H9 (cell line): ENCODE data around the gene SP100. TPM values are rescaled to one million over a fixed set of nuclear protein-coding genes. Genes with fewer than 3 reads are reported as not detected.

Experiments used
- DNase-seq: peaks from one replicate; pipeline ENCODE4 v3.0.0-alpha.2; 2017
- H2AFZ ChIP-seq: one replicate; pipeline ENCODE4 v1.6.1; 2013; ENCODE audit warnings: mild to moderate bottlenecking, low read length, control low read depth, moderate library complexity
- H2AK5ac ChIP-seq: 2 replicates; pipeline ENCODE4 v1.6.1; 2013; ENCODE audit warnings: low read length, control low read depth, mixed read lengths; ENCODE audit not compliant: insufficient read length
- H2BK120ac ChIP-seq: one replicate; pipeline ENCODE4 v1.6.1; 2013; ENCODE audit warnings: low read depth, mild to moderate bottlenecking, low read length, control low read depth, inconsistent platforms; ENCODE audit not compliant: poor library complexity, severe bottlenecking
- H2BK12ac ChIP-seq: 2 replicates; pipeline ENCODE4 v1.6.1; 2013; ENCODE audit warnings: low read length, control low read depth, mixed read lengths, low read depth; ENCODE audit not compliant: insufficient read length
- H2BK15ac ChIP-seq: 2 replicates; pipeline ENCODE4 v1.6.1; 2013; ENCODE audit warnings: low read depth, low read length, control low read depth
- H2BK20ac ChIP-seq: one replicate; pipeline ENCODE4 v1.6.1; 2013; ENCODE audit warnings: low read depth, mild to moderate bottlenecking, low read length, control low read depth, inconsistent platforms; ENCODE audit not compliant: poor library complexity, severe bottlenecking
- H2BK5ac ChIP-seq: 2 replicates; pipeline ENCODE4 v1.6.1; 2013; ENCODE audit warnings: low read length, control low read depth, mixed read lengths; ENCODE audit not compliant: insufficient read length
- H3K14ac ChIP-seq: 2 replicates; pipeline ENCODE4 v1.6.1; 2013; ENCODE audit warnings: low read length, control low read depth; ENCODE audit not compliant: insufficient read depth
- H3K18ac ChIP-seq: 2 replicates; pipeline ENCODE4 v1.6.1; 2013; ENCODE audit warnings: low read depth, mild to moderate bottlenecking, mixed read lengths, low read length, control low read depth; ENCODE audit not compliant: insufficient read length
- H3K23ac ChIP-seq: 2 replicates; pipeline ENCODE4 v1.6.1; 2013; ENCODE audit warnings: low read length, control low read depth, mixed read lengths, low read depth; ENCODE audit not compliant: insufficient read length
- H3K23me2 ChIP-seq: 2 replicates; pipeline ENCODE4 v1.6.1; 2013; ENCODE audit warnings: low read depth, mild to moderate bottlenecking, mixed read lengths, low read length, control low read depth; ENCODE audit not compliant: insufficient read length, poor library complexity, severe bottlenecking
- H3K27ac ChIP-seq: 2 replicates; pipeline ENCODE4 v1.5.1; 2013; ENCODE audit warnings: low read length, control low read depth, mixed read lengths, low read depth; ENCODE audit not compliant: insufficient read length
- H3K27me3 ChIP-seq: 2 replicates; pipeline ENCODE4 v1.6.1; 2013; ENCODE audit warnings: low read length, control low read depth, inconsistent platforms; ENCODE audit not compliant: insufficient read depth
- H3K4ac ChIP-seq: 2 replicates; pipeline ENCODE4 v1.6.1; 2013; ENCODE audit warnings: low read depth, mild to moderate bottlenecking, control low read depth, inconsistent platforms, low read length, moderate library complexity
- H3K4me1 ChIP-seq: 2 replicates; pipeline ENCODE4 v1.6.1; 2013; ENCODE audit warnings: low read length, control low read depth, inconsistent platforms; ENCODE audit not compliant: insufficient read depth
- H3K4me2 ChIP-seq: 2 replicates; pipeline ENCODE4 v1.6.1; 2013; ENCODE audit warnings: low read length, control low read depth, mixed read lengths; ENCODE audit not compliant: insufficient read length, insufficient read depth
- H3K56ac ChIP-seq: 2 replicates; pipeline ENCODE4 v1.6.1; 2013; ENCODE audit warnings: low read depth, mild to moderate bottlenecking, mixed read lengths, low read length, control low read depth; ENCODE audit not compliant: insufficient read length
- H3K79me1 ChIP-seq: 2 replicates; pipeline ENCODE4 v1.6.1; 2013; ENCODE audit warnings: low read depth, mild to moderate bottlenecking, moderate library complexity, low read length, control low read depth, inconsistent platforms; ENCODE audit not compliant: insufficient read depth, poor library complexity, severe bottlenecking
- H3K79me2 ChIP-seq: 2 replicates; pipeline ENCODE4 v1.6.1; 2013; ENCODE audit warnings: low read length, control low read depth, inconsistent platforms; ENCODE audit not compliant: insufficient read depth
- H3K9ac ChIP-seq: 2 replicates; pipeline ENCODE4 v1.6.1; 2013; ENCODE audit warnings: low read length, control low read depth, mixed read lengths; ENCODE audit not compliant: insufficient read length; ENCODE audit errors: extremely low read depth
- H3K9me3 ChIP-seq: one replicate; pipeline ENCODE4 v1.6.1; 2013; ENCODE audit warnings: low read depth, low read length, inconsistent platforms; ENCODE audit not compliant: control insufficient read depth
- H3T11ph ChIP-seq: one replicate; pipeline ENCODE4 v1.6.1; 2013; ENCODE audit warnings: mild to moderate bottlenecking, low read length, control low read depth, inconsistent platforms
- H4K20me1 ChIP-seq: one replicate; pipeline ENCODE4 v1.6.1; 2013; ENCODE audit not compliant: control insufficient read depth, insufficient read length, insufficient read depth
- H4K5ac ChIP-seq: 2 replicates; pipeline ENCODE4 v1.6.1; 2013; ENCODE audit warnings: low read depth, mild to moderate bottlenecking, mixed read lengths, low read length, control low read depth; ENCODE audit not compliant: insufficient read length
- H4K8ac ChIP-seq: replicated peaks from 2 replicates; pipeline ENCODE4 v1.6.1; 2013; ENCODE audit warnings: low read length, control low read depth, mixed read lengths, low read depth; ENCODE audit not compliant: insufficient read length
- H4K91ac ChIP-seq: 2 replicates; pipeline ENCODE4 v1.6.1; 2013; ENCODE audit warnings: low read depth, mild to moderate bottlenecking, moderate library complexity, mixed read lengths, low read length, control low read depth; ENCODE audit not compliant: insufficient read length
- H3K27ac Mint-ChIP-seq, 3 experiments: 2 replicates in 2 of 3; 3 replicates in 1 of 3; pipeline ENCODE4 v1.8.0; 2020 to 2021; ENCODE audit warnings: mixed read lengths in 3 of 3, mild to moderate bottlenecking in 1 of 3, moderate library complexity in 1 of 3
- H3K27me3 Mint-ChIP-seq: 2 replicates; pipeline ENCODE4 v1.8.0; 2021; ENCODE audit warnings: low read depth, mild to moderate bottlenecking, moderate library complexity, mixed read lengths
- H3K36me3 Mint-ChIP-seq, 3 experiments: 2 replicates in 2 of 3; 3 replicates in 1 of 3; pipeline ENCODE4 v1.8.0; 2020 to 2021; ENCODE audit warnings: low read depth in 3 of 3, mixed read lengths in 3 of 3; ENCODE audit not compliant: insufficient read depth in 1 of 3
- H3K4me1 Mint-ChIP-seq, 2 experiments: 2 replicates each; pipeline ENCODE4 v1.8.0; 2020; ENCODE audit warnings: mixed read lengths in 2 of 2
- H3K4me3 Mint-ChIP-seq, 2 experiments: 2 replicates in 1 of 2; 3 replicates in 1 of 2; pipeline ENCODE4 v1.8.0; 2020 to 2021; ENCODE audit warnings: mild to moderate bottlenecking in 2 of 2, mixed read lengths in 2 of 2, moderate library complexity in 1 of 2
- H3K9me3 Mint-ChIP-seq, 2 experiments: 2 replicates in 1 of 2; 3 replicates in 1 of 2; pipeline ENCODE4 v1.8.0; 2020; ENCODE audit warnings: mild to moderate bottlenecking in 2 of 2, mixed read lengths in 2 of 2, moderate library complexity in 1 of 2
- WGBS: extraction: QIAGEN DNeasy Blood & Tissue Kit; methylation state at CpG from one replicate; pipeline ENCODE4 v1.1.7; 2013; ENCODE audit warnings: missing lambda C conversion rate, low lambda C conversion rate, mixed read lengths; ENCODE audit not compliant: insufficient read length; ENCODE audit errors: extremely low coverage; 5-methylcytosine and 5-hydroxymethylcytosine counted together
- total RNA-seq: library from RNA; stranded (reverse); gene quantifications from 2 replicates; pipeline ENCODE4 v1.2.1, GENCODE V29; 2021
- TF ChIP-seq, protein P1 (sequence below): fragments of 200-600 bp; sonication (generic); conservative IDR thresholded peaks from 3 replicates; pipeline ENCODE4 v1.8.0; 2021; ENCODE audit warnings: antibody characterized with exemption, mild to moderate bottlenecking

Gene SP100
- total RNA-seq, 1 experiment from 2014 or later: 0.28 TPM

GRCh38 chr2:230471074-230471473 lies 55.1 kb downstream of the SP100 start:
- H3K4me2 ChIP-seq: no peak overlapping the region
- peaks cover 5 to 6% of the 10 kb centered on the region in 2 experiments; a peak in 2 of 5 replicates for H3K9me3 Mint-ChIP-seq
- no peak overlapping the region for H3K23ac ChIP-seq
- no peaks in the 10 kb centered on the region for H3K4me1 ChIP-seq
- no peaks in the 10 kb centered on the region for H3K9me3 ChIP-seq
- no peaks in the 10 kb centered on the region for H4K20me1 ChIP-seq
- TF ChIP-seq, protein P1, sequence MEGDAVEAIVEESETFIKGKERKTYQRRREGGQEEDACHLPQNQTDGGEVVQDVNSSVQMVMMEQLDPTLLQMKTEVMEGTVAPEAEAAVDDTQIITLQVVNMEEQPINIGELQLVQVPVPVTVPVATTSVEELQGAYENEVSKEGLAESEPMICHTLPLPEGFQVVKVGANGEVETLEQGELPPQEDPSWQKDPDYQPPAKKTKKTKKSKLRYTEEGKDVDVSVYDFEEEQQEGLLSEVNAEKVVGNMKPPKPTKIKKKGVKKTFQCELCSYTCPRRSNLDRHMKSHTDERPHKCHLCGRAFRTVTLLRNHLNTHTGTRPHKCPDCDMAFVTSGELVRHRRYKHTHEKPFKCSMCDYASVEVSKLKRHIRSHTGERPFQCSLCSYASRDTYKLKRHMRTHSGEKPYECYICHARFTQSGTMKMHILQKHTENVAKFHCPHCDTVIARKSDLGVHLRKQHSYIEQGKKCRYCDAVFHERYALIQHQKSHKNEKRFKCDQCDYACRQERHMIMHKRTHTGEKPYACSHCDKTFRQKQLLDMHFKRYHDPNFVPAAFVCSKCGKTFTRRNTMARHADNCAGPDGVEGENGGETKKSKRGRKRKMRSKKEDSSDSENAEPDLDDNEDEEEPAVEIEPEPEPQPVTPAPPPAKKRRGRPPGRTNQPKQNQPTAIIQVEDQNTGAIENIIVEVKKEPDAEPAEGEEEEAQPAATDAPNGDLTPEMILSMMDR: no peak
- H2BK20ac ChIP-seq: no peak overlapping the region
- no peak overlapping the region for H2BK12ac ChIP-seq
- no peak overlapping the region for H3K56ac ChIP-seq
- H3K79me2 ChIP-seq: no peaks in the 10 kb centered on the region
- peaks cover 3 to 6% of the 10 kb centered on the region in 2 experiments; a peak in 3 of 4 replicates for H3K4me1 Mint-ChIP-seq
- H3K18ac ChIP-seq: no peak overlapping the region
- H3K27me3 Mint-ChIP-seq: no peaks in the 10 kb centered on the region
- no peak overlapping the region for H2BK15ac ChIP-seq
- no peak overlapping the region for H4K8ac ChIP-seq
- no peaks in the 10 kb centered on the region for H3K36me3 Mint-ChIP-seq
- no peak overlapping the region for H4K91ac ChIP-seq
- DNase-seq: no peak
- H3K23me2 ChIP-seq: no peaks in the 10 kb centered on the region
- H3K79me1 ChIP-seq: no peaks in the 10 kb centered on the region
- no peak overlapping the region for H3K27ac ChIP-seq
- no peak overlapping the region for H2BK120ac ChIP-seq
- no peak overlapping the region for H3K27ac Mint-ChIP-seq
- no peak overlapping the region for H3K4me3 Mint-ChIP-seq
- WGBS: no CpG with 5 or more reads among the region's 4 CpGs
- no peak overlapping the region for H3K4ac ChIP-seq
- H3K14ac ChIP-seq: no peak overlapping the region
- H4K5ac ChIP-seq: no peak overlapping the region
- no peak overlapping the region for H2AFZ ChIP-seq
- H2AK5ac ChIP-seq: no peak overlapping the region
- no peak overlapping the region for H3T11ph ChIP-seq
- H3K9ac ChIP-seq: no peak overlapping the region
- no peak overlapping the region for H2BK5ac ChIP-seq
- no peaks in the 10 kb centered on the region for H3K27me3 ChIP-seq
